Globus pallidus (tissue), 1 donor: ENCODE measurements around the gene AXIN2.
"Not testable (repeated sequence)": the region's sequence is repeated elsewhere in the genome, so short reads cannot be mapped to it uniquely, and the experiment has no call there.

Experiments
- DNase-seq: peaks from one replicate; pipeline ENCODE4 v3.0.0-alpha.2; 2015; ENCODE audit warnings: low spot score

Gene AXIN2

DNA sequence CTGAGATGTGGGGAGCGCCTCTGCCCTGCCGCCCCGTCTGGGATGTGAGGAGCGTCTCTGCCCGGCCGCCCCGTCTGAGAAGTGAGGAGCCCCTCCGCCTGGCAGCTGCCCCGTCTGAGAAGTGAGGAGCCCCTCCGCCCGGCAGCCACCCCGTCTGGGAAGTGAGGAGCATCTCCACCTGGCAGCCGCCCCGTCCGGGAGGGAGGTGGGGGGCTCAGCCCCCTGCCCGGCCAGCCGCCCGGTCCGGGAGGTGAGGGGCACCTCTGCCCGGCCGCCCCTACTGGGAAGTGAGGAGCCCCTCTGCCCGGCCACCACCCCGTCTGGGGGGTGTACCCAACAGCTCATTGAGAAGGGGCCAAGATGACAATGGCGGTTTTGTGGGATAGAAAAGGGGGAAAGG lies 77.0 kb downstream of the AXIN2 start:
- DNase-seq = not testable (repeated sequence)

DNA sequence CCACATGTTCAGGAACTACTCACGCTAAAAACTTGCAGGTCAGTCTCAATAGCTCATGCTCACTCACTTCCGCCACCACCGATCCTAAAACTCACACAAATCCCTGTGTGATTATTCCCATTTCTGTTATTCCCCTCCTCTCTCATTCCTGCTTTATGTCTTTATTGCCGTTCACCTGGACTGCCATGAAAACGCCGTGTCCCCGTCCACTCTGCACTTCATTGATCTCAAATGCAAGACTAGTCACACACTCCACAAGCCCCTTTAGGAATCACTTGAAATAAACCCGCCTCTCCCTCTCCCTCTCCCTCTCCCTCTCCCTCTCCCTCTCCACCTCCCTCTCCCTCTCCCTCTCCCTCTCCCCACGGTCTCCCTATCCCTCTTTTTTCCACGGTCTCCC lies 78.0 kb downstream of the AXIN2 start:
- no peak for DNase-seq

GRCh38 chr17:65482201-65482600 lies 79.2 kb downstream of the AXIN2 start:
- no peak for DNase-seq

GRCh38 chr17:65479282-65479681 lies 82.2 kb downstream of the AXIN2 start:
- DNase-seq = no peak
